GM21717 (cell line): ENCODE results near the gene GNAS.

Source experiments
- ATAC-seq: cut with Tn5 transposase; IDR thresholded peaks from one replicate; pipeline ENCODE4 v1.9.1; 2021; ENCODE audit warnings: mild to moderate bottlenecking, moderate library complexity; ENCODE audit not compliant: unreplicated experiment

The GNAS gene

GRCh38 chr20:58895448-58896180, 43.1 kb downstream of the GNAS start:
- ATAC-seq = no peak

GRCh38 chr20:58896820-58897219, 44.3 kb downstream of the GNAS start:
- no peak for ATAC-seq

GRCh38 chr20:58897488-58897887, 45.0 kb downstream of the GNAS start:
- no peak for ATAC-seq

- ATAC-seq = no peak
Observed at GRCh38 chr20:58898629-58899408, 46.3 kb downstream of the GNAS start.

GRCh38 chr20:58899512-58899911, 47.0 kb downstream of the GNAS start:
- no peak for ATAC-seq

- ATAC-seq = no peak
Observed at GRCh38 chr20:58900397-58900796, 47.9 kb downstream of the GNAS start.

GRCh38 chr20:58901488-58902402, 49.2 kb downstream of the GNAS start:
- ATAC-seq = no peak

- ATAC-seq = no peak
Observed at GRCh38 chr20:58903614-58904013, 51.1 kb downstream of the GNAS start.

- ATAC-seq = no peak
Observed at GRCh38 chr20:58905236-58905635, 52.7 kb downstream of the GNAS start.

GRCh38 chr20:58906111-58906510, 53.6 kb downstream of the GNAS start:
- ATAC-seq = no peak

- peak; percentile 29 for ATAC-seq
Observed at GRCh38 chr20:58906894-58907293, 54.4 kb downstream of the GNAS start.

GRCh38 chr20:58907320-58908137, 55.0 kb downstream of the GNAS start:
- ATAC-seq = peak; percentile 80

GRCh38 chr20:58908221-58908620, 55.7 kb downstream of the GNAS start:
- no peak for ATAC-seq

GRCh38 chr20:58908941-58909340, 56.4 kb downstream of the GNAS start:
- ATAC-seq = no peak

- no peak for ATAC-seq
Observed at GRCh38 chr20:58909585-58909984, 57.1 kb downstream of the GNAS start.

- ATAC-seq = no peak
Observed at GRCh38 chr20:58910473-58910872, 58.0 kb downstream of the GNAS start.

- ATAC-seq = no peak
Observed at GRCh38 chr20:58911309-58911708, 58.8 kb downstream of the GNAS start.

GRCh38 chr20:58911970-58912369, 59.5 kb downstream of the GNAS start:
- no peak for ATAC-seq

GRCh38 chr20:58913079-58913478, 60.6 kb downstream of the GNAS start:
- ATAC-seq = no peak

- no peak for ATAC-seq
Observed at GRCh38 chr20:58918621-58919020, 66.1 kb downstream of the GNAS start.
